Stimulated activated CD8-positive, alpha-beta memory T cell treated with anti-CD3 and anti-CD28 coated beads, Interleukin-2, amount 100 ng/mL, for 1 hour (primary cell): Measurements from ENCODE around the gene PPIE.

Experiments used
- DNase-seq, 2 donors: peaks; one replicate each; pipeline ENCODE4 v3.0.0-alpha.2; 2020; ENCODE audit warnings: low read depth in 2 of 2

The PPIE gene

GRCh38 chr1:39738622-39739366 lies at the start of gene PPIE:
Gene PPIE, plus strand, starts transcription at chr1:39738882. Its CDS starts 19 bp downstream, at chr1:39738901.
- peak; percentile 89 to 91 for DNase-seq

- DNase-seq: no peak
Measured at GRCh38 chr1:39689214-39689613, 49.5 kb upstream of the PPIE start.

GRCh38 chr1:39689635-39690034 lies 49.0 kb upstream of the PPIE start:
- no peak for DNase-seq

GRCh38 chr1:39690225-39690624 lies 48.5 kb upstream of the PPIE start:
- DNase-seq: no peak

- DNase-seq: no peak
Measured at GRCh38 chr1:39690794-39691382, 47.8 kb upstream of the PPIE start.

- DNase-seq: peak; percentile 71 to 87
Measured at GRCh38 chr1:39691383-39692151, 47.1 kb upstream of the PPIE start, which contains the start of gene HPCAL4. Gene HPCAL4, minus strand, starts transcription at chr1:39691433. Its CDS starts 6,830 bp downstream, at chr1:39684603.

GRCh38 chr1:39692152-39693074 lies 46.3 kb upstream of the PPIE start:
- no peak for DNase-seq

- DNase-seq: no peak
Measured at GRCh38 chr1:39694026-39694425, 44.7 kb upstream of the PPIE start.

- DNase-seq: no peak
Measured at GRCh38 chr1:39695016-39695415, 43.7 kb upstream of the PPIE start.

GRCh38 chr1:39696448-39696847 lies 42.2 kb upstream of the PPIE start:
- no peak for DNase-seq

- no peak for DNase-seq
Measured at GRCh38 chr1:39698568-39698967, 40.1 kb upstream of the PPIE start.

GRCh38 chr1:39699419-39699818 lies 39.3 kb upstream of the PPIE start:
- no peak for DNase-seq

- no peak for DNase-seq
Measured at GRCh38 chr1:39700348-39700747, 38.3 kb upstream of the PPIE start.

GRCh38 chr1:39701049-39701439 lies 37.6 kb upstream of the PPIE start:
- DNase-seq: no peak

- no peak for DNase-seq
Measured at GRCh38 chr1:39704757-39705156, 33.9 kb upstream of the PPIE start.

GRCh38 chr1:39707506-39707905 lies 31.2 kb upstream of the PPIE start:
- DNase-seq: no peak

- DNase-seq: no peak
Measured at GRCh38 chr1:39711104-39711965, 27.3 kb upstream of the PPIE start.

- no peak for DNase-seq
Measured at GRCh38 chr1:39711966-39712340, 26.7 kb upstream of the PPIE start.

- no peak for DNase-seq
Measured at GRCh38 chr1:39713557-39713956, 25.1 kb upstream of the PPIE start.

GRCh38 chr1:39717809-39718208 lies 20.9 kb upstream of the PPIE start:
- DNase-seq: no peak
